ENCODE measurements around the gene CBX6.
"Not testable (repeated sequence)": the region's sequence is repeated elsewhere in the genome, so short reads cannot be mapped to it uniquely, and the experiment has no call there.

The CBX6 gene

DNA sequence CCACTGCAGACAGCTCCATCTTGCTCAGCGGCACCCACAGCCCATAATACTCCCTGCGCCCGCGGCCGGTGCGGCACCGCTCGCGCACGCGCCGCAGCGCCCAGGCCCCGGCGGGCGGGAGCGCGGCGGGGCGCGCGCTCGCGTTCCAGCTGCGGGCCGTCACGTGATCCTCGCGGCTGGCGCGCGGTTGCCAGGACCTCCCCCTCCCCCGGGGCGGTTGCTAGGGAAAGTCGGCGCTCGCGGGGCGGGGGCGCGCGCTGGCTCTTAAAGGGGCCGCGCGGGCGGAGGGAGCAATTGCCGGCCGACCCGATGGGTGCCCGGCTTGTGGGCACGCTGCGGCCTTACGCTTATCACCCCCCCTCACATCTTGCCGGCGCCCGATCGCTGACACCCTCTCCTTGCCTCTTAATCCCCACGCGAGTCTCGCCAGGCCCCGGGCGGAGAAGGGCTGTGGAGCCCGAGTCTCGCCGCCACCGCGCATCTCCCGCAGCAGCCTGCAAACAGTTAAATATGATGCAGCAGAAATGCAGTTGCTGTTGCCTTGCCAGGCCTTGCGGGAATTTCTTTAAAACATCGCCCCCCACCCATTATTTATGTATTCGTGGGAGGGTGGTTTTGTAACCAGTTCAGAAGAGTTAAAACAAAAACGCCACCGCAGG, at the start of gene CBX6:
TSS of gene CBX6 (minus strand) at position 45 of the 659 bp plus-strand sequence. CDS start at position 19, 26 bp downstream.
- peak; percentile 83 for DNase-seq

DNA sequence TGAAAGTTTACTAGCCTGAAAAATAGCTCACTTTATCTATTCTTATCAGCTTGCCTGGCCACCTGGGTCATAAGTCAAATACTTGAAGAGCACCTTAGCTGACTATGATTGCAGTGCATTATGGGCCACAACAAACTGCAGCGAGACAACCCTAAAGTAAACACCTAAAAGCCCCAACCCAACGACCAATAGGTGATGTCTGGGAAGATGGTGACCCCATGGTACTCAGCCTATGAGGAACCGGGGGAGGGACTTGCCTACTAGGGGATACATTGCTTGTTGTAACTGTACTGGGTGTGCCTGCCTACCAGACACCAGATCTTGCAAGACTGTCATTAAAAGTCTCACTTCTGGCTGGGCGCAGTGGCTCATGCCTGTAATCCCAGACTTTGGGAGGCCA, 49.8 kb upstream of the CBX6 start:
- DNase-seq: no peak

DNA sequence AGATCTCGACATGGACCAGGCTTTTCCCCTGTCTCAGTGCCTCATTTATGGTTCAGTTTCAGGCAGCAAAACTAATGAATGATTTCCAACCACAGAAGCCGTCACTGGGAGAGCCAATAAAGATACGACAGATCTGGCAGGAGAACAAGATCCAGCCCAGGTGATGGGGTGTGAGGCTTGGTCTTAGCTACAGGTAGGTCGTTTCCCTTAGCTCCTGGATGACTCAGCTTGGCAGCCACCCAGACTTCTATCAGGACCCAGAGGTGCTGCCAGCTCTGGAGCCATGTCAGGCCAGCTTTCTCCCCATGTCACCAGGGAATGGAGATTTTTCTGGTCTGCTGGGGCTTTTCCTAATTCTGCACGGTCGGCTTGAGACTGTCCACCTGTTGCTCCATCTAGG, 49.1 kb upstream of the CBX6 start:
- no peak for DNase-seq

- no peak for DNase-seq
Measured at GRCh38 chr22:38919631-38920190, 47.7 kb upstream of the CBX6 start.

DNA sequence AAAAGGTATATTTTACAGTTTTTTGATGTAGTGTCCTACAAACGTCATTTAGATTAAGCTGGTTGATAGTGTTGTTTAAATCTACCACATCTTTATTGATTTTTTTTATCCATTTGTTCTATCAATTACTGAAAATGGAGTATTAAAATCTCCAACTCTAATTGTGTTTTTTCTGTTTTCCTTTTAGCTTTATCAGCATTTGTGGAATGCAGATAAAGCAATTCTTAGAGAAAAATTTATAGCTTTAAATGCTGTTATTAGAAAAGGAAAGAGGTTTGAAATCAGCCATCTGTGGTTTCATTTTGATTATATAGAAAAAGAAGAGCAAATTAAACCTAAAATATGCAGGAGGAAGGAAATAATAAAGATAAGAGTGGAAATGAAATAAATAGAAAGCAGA, 39.4 kb upstream of the CBX6 start:
- no peak for DNase-seq

DNA sequence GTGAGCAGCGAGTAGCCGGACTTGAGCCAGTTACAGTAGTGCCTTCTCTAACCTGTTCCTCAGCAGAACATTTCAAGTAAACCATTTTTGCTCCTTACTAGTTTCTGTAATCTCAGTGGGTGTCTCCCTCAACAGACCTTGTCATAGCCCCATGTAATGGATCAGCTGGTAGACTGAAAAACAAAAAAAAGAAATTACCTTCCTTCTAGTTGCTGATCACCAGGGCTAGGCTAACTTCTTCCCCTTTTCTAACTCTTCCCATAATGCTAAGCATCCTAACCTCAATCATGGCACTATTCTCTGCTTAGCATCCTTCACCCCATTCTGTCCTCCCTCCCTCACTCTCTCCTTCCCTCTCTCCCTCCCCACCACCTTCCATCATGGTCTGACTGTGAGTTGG, 35.8 kb upstream of the CBX6 start:
- no peak for DNase-seq

- DNase-seq: no peak
Measured at GRCh38 chr22:38906052-38906451, 34.0 kb upstream of the CBX6 start.

DNA sequence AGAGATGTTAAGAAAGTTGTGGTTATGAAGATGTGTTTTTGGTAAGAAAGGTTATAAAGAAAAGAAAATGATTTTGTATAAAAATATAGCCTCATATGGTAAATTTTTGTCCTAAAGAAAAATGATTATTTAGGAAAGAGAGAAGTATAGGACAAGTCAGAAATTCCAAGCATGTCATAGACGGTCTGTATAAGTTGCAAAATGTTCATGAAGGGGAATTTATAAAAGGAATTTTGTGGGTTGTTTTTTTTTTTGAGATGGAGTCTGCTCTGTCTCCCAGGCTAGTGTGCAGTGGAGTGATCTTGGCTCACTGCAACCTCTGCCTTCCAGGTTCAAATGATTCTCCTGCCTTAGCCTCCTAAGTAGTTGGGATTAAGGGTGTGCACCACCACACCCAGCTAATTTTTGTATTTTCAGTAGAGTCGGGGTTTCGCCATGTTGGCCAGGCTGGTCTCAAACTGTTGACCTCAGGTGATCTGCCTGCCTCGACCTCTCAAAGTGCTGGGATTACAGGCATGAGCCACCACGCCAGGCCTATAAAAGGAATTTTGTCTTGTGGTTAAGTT, 32.1 kb upstream of the CBX6 start:
- not testable (repeated sequence) for DNase-seq

GRCh38 chr22:38901111-38901641, 29.2 kb upstream of the CBX6 start:
- DNase-seq: no peak

- DNase-seq: no peak
Measured at GRCh38 chr22:38900677-38901076, 28.7 kb upstream of the CBX6 start.

DNA sequence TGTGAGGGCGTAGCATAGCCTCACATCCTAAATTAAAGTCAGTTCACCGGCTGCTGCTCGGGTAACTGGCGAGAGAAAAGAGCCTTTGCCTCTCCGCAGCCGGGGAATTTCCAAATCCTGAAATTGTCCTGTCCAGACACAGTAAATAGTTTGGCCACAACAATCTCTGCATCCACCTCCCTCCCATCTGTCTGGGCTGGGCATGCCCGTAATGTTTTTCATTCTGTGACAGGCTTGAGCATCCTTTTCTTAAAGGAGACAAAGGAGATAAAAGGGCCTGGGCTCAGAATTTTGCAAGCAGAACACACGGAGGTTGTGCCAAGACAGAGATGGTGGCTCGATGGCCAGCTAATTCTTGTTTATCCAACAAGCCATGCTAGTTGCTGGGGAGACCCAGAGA, 19.2 kb upstream of the CBX6 start:
- DNase-seq: no peak

GRCh38 chr22:38890377-38890776, 18.4 kb upstream of the CBX6 start:
- DNase-seq: no peak

GRCh38 chr22:38886333-38886732, 14.3 kb upstream of the CBX6 start:
- DNase-seq: no peak

- DNase-seq: no peak
Measured at GRCh38 chr22:38882972-38883622, 11.1 kb upstream of the CBX6 start.

GRCh38 chr22:38881997-38882879, 10.2 kb upstream of the CBX6 start:
- DNase-seq: no peak

DNA sequence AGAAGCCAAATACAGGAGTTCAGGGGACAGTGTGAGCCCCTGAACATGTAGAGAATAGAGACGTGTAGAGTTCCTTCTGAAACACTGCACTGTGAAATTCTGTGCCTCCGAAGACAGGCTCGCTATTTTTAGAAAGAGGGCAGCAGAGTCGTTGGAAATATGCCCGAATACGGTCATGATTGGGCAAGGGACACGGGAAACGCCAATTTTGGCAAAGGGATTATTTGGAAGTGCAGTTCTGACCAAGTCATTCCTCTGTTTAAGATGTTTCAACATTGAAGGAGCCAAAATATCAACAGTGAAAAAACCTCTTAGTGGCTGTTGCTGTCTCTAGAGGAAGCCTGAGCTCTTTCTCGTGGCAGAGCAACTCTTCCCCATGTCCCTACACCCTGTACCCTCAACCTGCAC, 9.5 kb upstream of the CBX6 start:
- no peak for DNase-seq

GRCh38 chr22:38879961-38880360, 7.9 kb upstream of the CBX6 start:
- DNase-seq: no peak

GRCh38 chr22:38879108-38879729, 7.2 kb upstream of the CBX6 start:
- no peak for DNase-seq

GRCh38 chr22:38878001-38878400, 6.0 kb upstream of the CBX6 start:
- no peak for DNase-seq

DNA sequence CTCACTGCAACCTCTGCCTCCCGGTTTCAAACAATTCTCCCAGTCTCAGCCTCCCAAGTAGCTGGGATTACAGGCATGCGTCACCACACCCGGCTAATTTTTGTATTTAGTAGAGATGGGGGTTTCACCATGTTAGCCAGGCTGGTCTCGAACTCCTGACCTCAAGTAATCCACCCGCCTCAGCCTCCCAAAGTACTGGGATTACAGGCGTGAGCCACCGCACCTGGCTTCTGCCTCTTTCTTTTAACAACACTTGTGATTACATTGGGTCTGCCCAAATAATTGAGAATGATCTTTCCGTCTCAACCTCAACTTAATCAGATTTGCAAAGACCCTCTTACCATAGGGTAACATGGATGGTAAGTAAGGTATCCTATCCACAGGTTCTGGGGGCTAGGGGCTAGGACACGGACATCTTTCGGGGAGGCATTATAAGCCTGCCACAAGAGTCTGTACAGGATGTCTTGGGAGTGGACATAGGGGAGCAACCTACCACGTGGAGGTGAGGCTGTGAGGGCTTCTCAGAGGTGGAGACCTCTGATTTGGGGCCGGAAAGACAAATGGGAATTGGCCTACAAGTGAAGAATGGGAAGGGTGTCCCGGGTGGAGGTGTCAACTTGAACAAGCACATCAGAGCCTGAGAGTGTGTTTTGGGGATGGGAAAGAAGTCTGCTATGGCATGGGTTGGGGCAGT, 2.7 kb upstream of the CBX6 start:
- DNase-seq: no peak

Measured in T1000 (cell line).